Tibial nerve (tissue), 4 donors: ENCODE data around the gene MIOX.

Experiments
- CTCF ChIP-seq, 5 experiments: fragments of 200-600 bp in 3 of 5; fragments of 450-650 bp in 2 of 5; sonication (generic) in 3 of 5; IDR thresholded peaks; one replicate each; pipeline ENCODE4 v1.5.1; 2016 to 2019; ENCODE audit warnings: antibody characterized with exemption in 5 of 5, mild to moderate bottlenecking in 3 of 5, moderate library complexity in 2 of 5
- EP300 ChIP-seq, 2 donors: sonication (generic); formaldehyde crosslinking; IDR thresholded peaks; one replicate each; pipeline ENCODE4 v1.6.1; 2017; ENCODE audit warnings: antibody characterized with exemption in 2 of 2, mild to moderate bottlenecking in 1 of 2
- POLR2A ChIP-seq, 2 donors: fragments of 450-650 bp; IDR thresholded peaks; one replicate each; pipeline ENCODE4 v1.6.1; 2017; ENCODE audit warnings: antibody characterized with exemption in 2 of 2, mild to moderate bottlenecking in 2 of 2, moderate library complexity in 2 of 2

GRCh38 chr22:50468626-50469025 is 18.0 kb upstream of the MIOX start:
- TF ChIP-seq CTCF (IDR thresholded peaks at IDR 0.05) (no peak), POLR2A (IDR thresholded peaks at IDR 0.05) (no peak), EP300 (IDR thresholded peaks at IDR 0.05) (no peak)
